ENCODE data around the gene UBE2D1. TPM values are rescaled to one million over a fixed set of nuclear protein-coding genes. Genes with fewer than 3 reads are reported as not detected.

UBE2D1 gene
- total and polyA plus RNA-seq, 8 donors: 20.6 to 34.8 (median 33.0) TPM

DNA sequence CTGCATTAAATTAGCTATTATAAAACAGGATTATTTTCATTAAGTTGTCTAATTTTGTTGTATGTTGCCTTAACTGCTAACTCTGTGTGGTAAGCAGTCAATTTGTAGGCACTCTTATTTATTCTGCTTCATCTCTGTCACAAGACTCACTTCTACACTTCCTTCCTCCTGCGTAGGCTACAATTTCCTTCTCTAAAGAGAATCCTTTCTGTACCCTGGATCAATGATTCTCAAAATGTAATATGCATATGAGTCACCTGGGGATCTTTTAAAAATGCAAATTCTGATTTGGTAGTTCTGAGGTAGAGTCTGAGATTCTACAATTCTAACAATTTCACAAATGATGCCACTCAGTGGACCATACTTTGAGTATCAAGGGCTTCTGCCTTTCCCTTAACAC, 4.4 kb upstream of the UBE2D1 start:
- H3K36me3 ChIP-seq: no peaks in the 10 kb centered on the region
- no peak overlapping the region for H3K4me3 ChIP-seq
- peaks cover 0 to 17% of the 10 kb centered on the region in 2 donors for H3K4me1 ChIP-seq
- intact Hi-C loops (cut with DNase I): loop anchor here in 1 of 2 donors (10.0 kb wide), 1 partner anchor 54 kb away; the partner anchor contains the start of gene TFAM
- no peaks in the 10 kb centered on the region for H3K9me3 ChIP-seq
- DNase-seq (no peak), ATAC-seq (no peak)
- H3K27me3 ChIP-seq: no peaks in the 10 kb centered on the region
- TF ChIP-seq, protein P1, sequence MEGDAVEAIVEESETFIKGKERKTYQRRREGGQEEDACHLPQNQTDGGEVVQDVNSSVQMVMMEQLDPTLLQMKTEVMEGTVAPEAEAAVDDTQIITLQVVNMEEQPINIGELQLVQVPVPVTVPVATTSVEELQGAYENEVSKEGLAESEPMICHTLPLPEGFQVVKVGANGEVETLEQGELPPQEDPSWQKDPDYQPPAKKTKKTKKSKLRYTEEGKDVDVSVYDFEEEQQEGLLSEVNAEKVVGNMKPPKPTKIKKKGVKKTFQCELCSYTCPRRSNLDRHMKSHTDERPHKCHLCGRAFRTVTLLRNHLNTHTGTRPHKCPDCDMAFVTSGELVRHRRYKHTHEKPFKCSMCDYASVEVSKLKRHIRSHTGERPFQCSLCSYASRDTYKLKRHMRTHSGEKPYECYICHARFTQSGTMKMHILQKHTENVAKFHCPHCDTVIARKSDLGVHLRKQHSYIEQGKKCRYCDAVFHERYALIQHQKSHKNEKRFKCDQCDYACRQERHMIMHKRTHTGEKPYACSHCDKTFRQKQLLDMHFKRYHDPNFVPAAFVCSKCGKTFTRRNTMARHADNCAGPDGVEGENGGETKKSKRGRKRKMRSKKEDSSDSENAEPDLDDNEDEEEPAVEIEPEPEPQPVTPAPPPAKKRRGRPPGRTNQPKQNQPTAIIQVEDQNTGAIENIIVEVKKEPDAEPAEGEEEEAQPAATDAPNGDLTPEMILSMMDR (IDR thresholded peaks at IDR 0.05): no peak
- H3K27ac ChIP-seq: peak overlapping the region in 1 of 2 donors; percentile 73

- TF ChIP-seq, protein P1 (IDR thresholded peaks at IDR 0.05): peak in 1 of 2 donors; percentile 10
- Histone ChIP-seq H3K27me3 (no peaks in the 10 kb centered on the region), H3K27ac (peak overlapping the region in 1 of 2 donors; percentile 6), H3K4me3 (no peak overlapping the region), H3K36me3 (no peaks in the 10 kb centered on the region), H3K9me3 (no peaks in the 10 kb centered on the region), H3K4me1 (peaks cover 0 to 27% of the 10 kb centered on the region in 2 donors)
- intact Hi-C loops (cut with DNase I): loop anchor here in 1 of 2 donors (10.0 kb wide), 1 partner anchor 53 kb away; the partner anchor contains the start of gene TFAM
- no peak for DNase-seq
- ATAC-seq: no peak
Measured at GRCh38 chr10:58331646-58332045, 3.2 kb upstream of the UBE2D1 start.

GRCh38 chr10:58335306-58336005, 650 bp downstream of the UBE2D1 start:
- peaks cover 0 to 47% of the 10 kb centered on the region in 2 donors for H3K4me1 ChIP-seq
- peak; percentile 77 for ATAC-seq
- H3K9me3 ChIP-seq: no peaks in the 10 kb centered on the region
- H3K4me3 ChIP-seq: peak overlapping the region; percentile 86 to 89
- H3K36me3 ChIP-seq: no peaks in the 10 kb centered on the region
- H3K27ac ChIP-seq: peak overlapping the region; percentile 81 to 91
- intact Hi-C loops (cut with DNase I): loop anchor here in 1 of 2 donors (10.0 kb wide), 1 partner anchor 49 kb away; the partner anchor contains the start of gene TFAM
- TF ChIP-seq, protein P1 (IDR thresholded peaks at IDR 0.05): no peak
- H3K27me3 ChIP-seq: no peaks in the 10 kb centered on the region
- DNase-seq: peak in 3 of 4 donors; percentile 19 to 88 (median 41)

GRCh38 chr10:58336242-58336641, 1.4 kb downstream of the UBE2D1 start:
- Histone ChIP-seq H3K4me3 (peak overlapping the region; percentile 86 to 89), H3K9me3 (no peaks in the 10 kb centered on the region), H3K27ac (no peak overlapping the region), H3K4me1 (peaks cover 0 to 51% of the 10 kb centered on the region in 2 donors), H3K27me3 (no peaks in the 10 kb centered on the region), H3K36me3 (no peaks in the 10 kb centered on the region)
- ATAC-seq (no peak), DNase-seq (no peak)
- intact Hi-C loops (cut with DNase I): loop anchor here in 1 of 2 donors (10.0 kb wide), 1 partner anchor 49 kb away; the partner anchor contains the start of gene TFAM
- TF ChIP-seq, protein P1 (IDR thresholded peaks at IDR 0.05): no peak

- H3K4me1 ChIP-seq: peaks cover 0 to 42% of the 10 kb centered on the region in 2 donors
- DNase-seq (no peak), ATAC-seq (no peak)
- H3K36me3 ChIP-seq: no peaks in the 10 kb centered on the region
- TF ChIP-seq, protein P1 (IDR thresholded peaks at IDR 0.05): no peak
- H3K9me3 ChIP-seq: no peaks in the 10 kb centered on the region
- H3K27ac ChIP-seq: no peak overlapping the region
- H3K4me3 ChIP-seq: no peak overlapping the region
- no peaks in the 10 kb centered on the region for H3K27me3 ChIP-seq
- intact Hi-C loops (cut with DNase I): no loop called here
Measured at GRCh38 chr10:58341422-58341821, 6.6 kb downstream of the UBE2D1 start.
